Lower leg skin (tissue), 4 donors: ENCODE data around the gene PP2D1. TPM values are rescaled to one million over a fixed set of nuclear protein-coding genes. Genes with fewer than 3 reads are reported as not detected.
A peak's percentile ranks its signal among the peaks of the same experiment; 100 is the strongest.

ENCODE experiments used
- DNase-seq, 2 donors: peaks; one replicate each; pipeline ENCODE4 v3.0.0-alpha.2; 2019; ENCODE audit warnings: low spot score in 2 of 2
- H3K4me3 ChIP-seq: fragments of 200-600 bp; sonication (generic); 2 replicates; pipeline ENCODE4 v1.5.1; 2017; ENCODE audit warnings: mild to moderate bottlenecking, low read depth; ENCODE audit not compliant: poor library complexity, severe bottlenecking
- POLR2A ChIP-seq, 2 donors: fragments of 450-650 bp; IDR thresholded peaks; one replicate each; pipeline ENCODE4 v1.6.1; 2016 to 2017; ENCODE audit warnings: antibody characterized with exemption in 2 of 2, mild to moderate bottlenecking in 1 of 2, moderate library complexity in 1 of 2
- WGBS, 2 donors: methylation state at CpG; one replicate each; pipeline ENCODE4 v1.1.5; 2018; 5-methylcytosine and 5-hydroxymethylcytosine counted together
- intact Hi-C: fragments of 100-400 bp; cut with DNase I; formaldehyde crosslinking; loops from one replicate; pipeline ENCODE4 v1.15.0; 2023; ENCODE audit warnings: low total_unique reads
- total RNA-seq, 4 donors: library from RNA; depleted of rRNA; stranded (reverse); fragments of >200 nt; gene quantifications; one replicate each; pipeline ENCODE4 v1.1.0, GENCODE V29; 2016
- TF ChIP-seq, protein P1 (sequence below), 3 donors: fragments of 450-650 bp; IDR thresholded peaks; one replicate each; pipeline ENCODE4 v1.5.1; 2016; ENCODE audit warnings: antibody characterized with exemption in 3 of 3, mild to moderate bottlenecking in 3 of 3, moderate library complexity in 2 of 3

PP2D1 gene
- total RNA-seq, 4 donors from 2014 or later: not detected

DNA sequence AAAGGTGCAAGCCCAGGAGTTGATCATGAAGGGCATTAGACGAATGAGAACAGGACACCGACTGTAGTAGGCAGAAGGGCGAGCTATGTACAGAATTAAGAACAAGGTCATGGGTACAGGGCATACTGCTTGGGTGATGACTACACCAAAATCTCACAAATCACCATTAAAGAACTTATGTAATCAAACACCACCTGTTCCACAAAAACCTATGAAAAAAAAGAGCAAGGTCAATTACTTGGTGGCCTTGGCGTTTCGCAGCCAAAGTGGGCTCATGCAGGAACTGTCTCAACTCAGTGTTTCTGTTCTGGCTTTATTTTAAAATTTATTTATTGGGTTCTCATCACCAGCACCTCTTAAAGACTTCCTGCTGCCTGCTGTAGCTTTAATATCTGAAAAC lies 30.3 kb upstream of the PP2D1 start:
- no peak overlapping the region for H3K4me3 ChIP-seq
- TF ChIP-seq, protein P1, sequence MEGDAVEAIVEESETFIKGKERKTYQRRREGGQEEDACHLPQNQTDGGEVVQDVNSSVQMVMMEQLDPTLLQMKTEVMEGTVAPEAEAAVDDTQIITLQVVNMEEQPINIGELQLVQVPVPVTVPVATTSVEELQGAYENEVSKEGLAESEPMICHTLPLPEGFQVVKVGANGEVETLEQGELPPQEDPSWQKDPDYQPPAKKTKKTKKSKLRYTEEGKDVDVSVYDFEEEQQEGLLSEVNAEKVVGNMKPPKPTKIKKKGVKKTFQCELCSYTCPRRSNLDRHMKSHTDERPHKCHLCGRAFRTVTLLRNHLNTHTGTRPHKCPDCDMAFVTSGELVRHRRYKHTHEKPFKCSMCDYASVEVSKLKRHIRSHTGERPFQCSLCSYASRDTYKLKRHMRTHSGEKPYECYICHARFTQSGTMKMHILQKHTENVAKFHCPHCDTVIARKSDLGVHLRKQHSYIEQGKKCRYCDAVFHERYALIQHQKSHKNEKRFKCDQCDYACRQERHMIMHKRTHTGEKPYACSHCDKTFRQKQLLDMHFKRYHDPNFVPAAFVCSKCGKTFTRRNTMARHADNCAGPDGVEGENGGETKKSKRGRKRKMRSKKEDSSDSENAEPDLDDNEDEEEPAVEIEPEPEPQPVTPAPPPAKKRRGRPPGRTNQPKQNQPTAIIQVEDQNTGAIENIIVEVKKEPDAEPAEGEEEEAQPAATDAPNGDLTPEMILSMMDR (IDR thresholded peaks at IDR 0.05): no peak
- TF ChIP-seq POLR2A (IDR thresholded peaks at IDR 0.05): no peak
- WGBS, 2 donors: 75 to 81% methylated on average over 5 of the region's 5 CpGs
- DNase-seq: no peak
- intact Hi-C loops: loop anchor here (5.0 kb wide), 2 partner anchors 95 to 145 kb away; partner anchors contain the start of genes RAB5A and SGO1

DNA sequence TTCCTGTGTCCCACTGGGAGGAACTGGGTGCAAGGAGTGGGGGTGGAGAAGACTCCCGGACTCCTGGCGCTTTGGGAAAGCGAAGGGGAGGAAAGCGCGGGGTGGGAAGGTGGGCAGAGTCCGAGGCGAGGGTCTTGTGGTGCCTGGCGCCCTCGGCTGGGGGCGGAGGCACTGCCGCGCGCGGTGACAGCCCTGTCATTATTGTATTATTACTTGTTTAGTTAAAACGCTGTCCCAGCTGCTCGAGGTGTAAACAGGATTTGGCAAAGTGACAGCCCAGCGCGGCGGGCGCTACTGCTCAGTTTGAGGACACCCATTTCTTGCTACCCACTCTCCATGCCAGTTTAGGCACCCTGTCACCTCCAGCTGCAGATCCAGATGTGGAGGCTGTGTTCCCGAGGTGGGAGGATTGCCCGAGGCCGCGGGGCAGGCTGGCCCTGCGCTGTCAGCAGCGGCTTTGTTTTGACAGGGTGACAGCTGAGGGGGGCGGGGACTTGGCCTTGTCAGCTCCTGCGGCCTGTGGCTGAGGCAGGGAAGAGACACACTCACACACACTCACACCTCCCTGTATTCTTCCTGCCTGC lies 29.2 kb upstream of the PP2D1 start:
- peak; percentile 90 to 97 for DNase-seq
- H3K4me3 ChIP-seq: peak overlapping the region; percentile 77
- TF ChIP-seq POLR2A (IDR thresholded peaks at IDR 0.05): no peak
- TF ChIP-seq, protein P1 (IDR thresholded peaks at IDR 0.05): no peak
- intact Hi-C loops: loop anchor here (5.0 kb wide), 2 partner anchors 94 to 146 kb away; partner anchors contain the start of genes RAB5A and SGO1
- 0 to 1% methylated on average over 28 of the region's 28 CpGs for WGBS, 2 donors

DNA sequence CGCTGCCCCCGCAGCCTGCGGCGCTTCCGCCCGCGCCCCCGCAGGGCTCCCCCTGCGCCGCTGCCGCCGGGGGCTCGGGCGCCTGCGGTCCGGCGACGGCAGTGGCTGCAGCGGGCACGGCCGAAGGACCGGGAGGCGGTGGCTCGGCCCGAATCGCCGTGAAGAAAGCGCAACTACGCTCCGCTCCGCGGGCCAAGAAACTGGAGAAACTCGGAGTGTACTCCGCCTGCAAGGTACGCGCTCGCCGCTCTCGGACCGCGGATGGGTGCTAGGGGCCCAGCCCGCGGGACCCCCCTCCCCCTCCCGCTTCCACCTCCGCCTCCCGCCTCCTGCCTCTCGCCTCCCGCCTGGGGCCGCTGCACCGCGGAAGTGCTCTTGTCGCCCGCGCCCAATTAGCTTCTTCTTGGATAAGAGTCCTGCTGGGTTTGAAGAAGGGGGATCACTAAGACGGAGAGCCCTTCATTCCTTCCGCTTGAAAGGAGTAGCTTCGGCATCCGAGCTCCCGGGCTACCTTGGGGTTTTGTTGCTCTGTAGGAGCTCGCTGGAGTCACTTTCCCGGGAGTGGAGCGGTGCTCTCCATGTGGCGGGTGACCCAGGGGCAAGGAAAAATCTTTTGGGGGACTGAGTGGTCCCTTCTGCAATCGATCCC lies 28.6 kb upstream of the PP2D1 start:
- intact Hi-C loops: loop anchor here (5.0 kb wide), 2 partner anchors 93 to 147 kb away; partner anchors contain the start of genes RAB5A and SGO1
- no peak for TF ChIP-seq POLR2A (IDR thresholded peaks at IDR 0.05)
- TF ChIP-seq, protein P1 (IDR thresholded peaks at IDR 0.05): no peak
- WGBS, 2 donors: 0 to 1% methylated on average over 31 to 39 of the region's 64 CpGs
- peak; percentile 71 to 95 for DNase-seq
- peak overlapping the region; percentile 77 for H3K4me3 ChIP-seq

DNA sequence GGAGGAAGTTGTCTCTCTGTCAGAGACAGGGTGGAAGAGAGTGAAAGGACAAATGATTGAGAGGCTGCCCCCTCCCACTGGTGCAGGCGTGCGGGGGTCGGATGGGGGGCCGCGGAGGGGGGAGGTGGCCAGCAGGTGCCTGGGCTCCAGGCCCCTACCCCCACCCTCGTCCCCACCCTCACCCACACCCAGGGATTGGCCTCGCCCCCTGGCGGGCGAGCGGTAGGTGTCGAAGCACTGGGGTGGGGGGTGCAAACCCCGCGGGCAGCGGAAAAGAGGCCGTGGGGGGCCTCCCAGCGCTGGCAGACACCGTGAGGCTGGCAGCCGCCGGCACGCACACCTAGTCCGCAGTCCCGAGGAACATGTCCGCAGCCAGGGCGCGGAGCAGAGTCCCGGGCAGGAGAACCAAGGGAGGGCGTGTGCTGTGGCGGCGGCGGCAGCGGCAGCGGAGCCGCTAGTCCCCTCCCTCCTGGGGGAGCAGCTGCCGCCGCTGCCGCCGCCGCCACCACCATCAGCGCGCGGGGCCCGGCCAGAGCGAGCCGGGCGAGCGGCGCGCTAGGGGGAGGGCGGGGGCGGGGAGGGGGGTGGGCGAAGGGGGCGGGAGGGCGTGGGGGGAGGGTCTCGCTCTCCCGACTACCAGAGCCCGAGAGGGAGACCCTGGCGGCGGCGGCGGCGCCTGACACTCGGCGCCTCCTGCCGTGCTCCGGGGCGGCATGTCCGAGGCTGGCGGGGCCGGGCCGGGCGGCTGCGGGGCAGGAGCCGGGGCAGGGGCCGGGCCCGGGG lies 27.9 kb upstream of the PP2D1 start, which contains the start of gene KAT2B:
Gene KAT2B, plus strand, starts transcription at position 682 of the 783 bp plus-strand sequence. Its CDS starts 32 bp downstream, at position 714.
- TF ChIP-seq, protein P1 (IDR thresholded peaks at IDR 0.05): no peak
- TF ChIP-seq POLR2A (IDR thresholded peaks at IDR 0.05): no peak
- 0% methylated on average over 4 to 22 of the region's 75 CpGs for WGBS, 2 donors
- intact Hi-C loops: loop anchor here (5.0 kb wide), 2 partner anchors 93 to 147 kb away; partner anchors contain the start of genes RAB5A and SGO1
- peak; percentile 62 to 95 for DNase-seq
- peak within 1 kb of the TSS; percentile 84 for H3K4me3 ChIP-seq

DNA sequence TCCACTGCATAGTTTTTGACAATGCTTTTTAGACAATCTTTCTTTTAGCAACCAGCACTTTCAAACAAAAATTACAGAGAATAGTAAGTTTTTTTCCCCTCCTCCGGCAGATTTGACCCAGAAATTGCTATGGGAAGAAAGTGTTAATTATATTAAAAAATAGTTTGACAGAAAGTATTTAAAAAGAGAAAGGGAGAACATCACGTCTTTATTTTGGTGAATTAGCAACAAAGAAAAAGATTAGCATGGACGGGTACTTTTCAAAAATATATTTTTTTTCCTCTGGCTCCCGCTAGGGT lies 27.4 kb upstream of the PP2D1 start:
- intact Hi-C loops: no loop called here
- 1% methylated on average over 4 of the region's 4 CpGs for WGBS, 2 donors
- DNase-seq: no peak
- TF ChIP-seq, protein P1 (IDR thresholded peaks at IDR 0.05): no peak
- no peak for TF ChIP-seq POLR2A (IDR thresholded peaks at IDR 0.05)
- H3K4me3 ChIP-seq: peak overlapping the region; percentile 84
